Measurements from ENCODE around the gene EWSR1.

The EWSR1 gene

GRCh38 chr22:29306175-29306834, 38.2 kb downstream of the EWSR1 start, which contains the start of gene GAS2L1:
GAS2L1 (plus strand) TSS chr22:29306650; CDS start chr22:29308106, 1,456 bp downstream.
- H3K4me1 ChIP-seq (ENCODE audit: control insufficient read depth, insufficient read depth, low read length) = peaks cover 59% of the 10 kb centered on the region
- H3K9me3 ChIP-seq (ENCODE audit: control insufficient read depth, low read length) = no peaks in the 10 kb centered on the region
- peak within 1 kb of the TSS; percentile 66 for H3K9ac ChIP-seq (ENCODE audit: low read length)
- no peaks in the 10 kb centered on the region for H3K27me3 ChIP-seq (ENCODE audit: control insufficient read depth, insufficient read depth, low read length)
- H3K4me3 ChIP-seq (ENCODE audit: low read length) = peak within 1 kb of the TSS; percentile 87
- H3K36me3 ChIP-seq (ENCODE audit: control insufficient read depth, insufficient read depth, low read length) = no peaks in the 10 kb centered on the region

GRCh38 chr22:29306835-29307595, 38.9 kb downstream of the EWSR1 start:
- Histone ChIP-seq H3K9ac (ENCODE audit: low read length) (peak overlapping the region; percentile 66), H3K4me3 (ENCODE audit: low read length) (peak overlapping the region; percentile 87), H3K9me3 (ENCODE audit: control insufficient read depth, low read length) (no peaks in the 10 kb centered on the region), H3K27me3 (ENCODE audit: control insufficient read depth, insufficient read depth, low read length) (no peaks in the 10 kb centered on the region), H3K36me3 (ENCODE audit: control insufficient read depth, insufficient read depth, low read length) (no peaks in the 10 kb centered on the region), H3K4me1 (ENCODE audit: control insufficient read depth, insufficient read depth, low read length) (peaks cover 66% of the 10 kb centered on the region)

- no peaks in the 10 kb centered on the region for H3K27me3 ChIP-seq (ENCODE audit: control insufficient read depth, insufficient read depth, low read length)
- peaks cover 63% of the 10 kb centered on the region for H3K4me1 ChIP-seq (ENCODE audit: control insufficient read depth, insufficient read depth, low read length)
- peak overlapping the region; percentile 66 for H3K9ac ChIP-seq (ENCODE audit: low read length)
- H3K9me3 ChIP-seq (ENCODE audit: control insufficient read depth, low read length) = no peaks in the 10 kb centered on the region
- H3K36me3 ChIP-seq (ENCODE audit: control insufficient read depth, insufficient read depth, low read length) = no peaks in the 10 kb centered on the region
- H3K4me3 ChIP-seq (ENCODE audit: low read length) = peak overlapping the region; percentile 1
These were observed 39.6 kb downstream of the EWSR1 start for GRCh38 chr22:29307596-29308147.

- no peak overlapping the region for H3K9ac ChIP-seq (ENCODE audit: low read length)
- H3K36me3 ChIP-seq (ENCODE audit: control insufficient read depth, insufficient read depth, low read length) = no peaks in the 10 kb centered on the region
- H3K4me3 ChIP-seq (ENCODE audit: low read length) = no peak overlapping the region
- H3K27me3 ChIP-seq (ENCODE audit: control insufficient read depth, insufficient read depth, low read length) = peaks cover 6% of the 10 kb centered on the region
- H3K9me3 ChIP-seq (ENCODE audit: control insufficient read depth, low read length) = no peaks in the 10 kb centered on the region
- peaks cover 64% of the 10 kb centered on the region for H3K4me1 ChIP-seq (ENCODE audit: control insufficient read depth, insufficient read depth, low read length)
These were observed 40.2 kb downstream of the EWSR1 start for GRCh38 chr22:29308148-29308790.

- Histone ChIP-seq H3K27me3 (ENCODE audit: control insufficient read depth, insufficient read depth, low read length) (peaks cover 11% of the 10 kb centered on the region), H3K9me3 (ENCODE audit: control insufficient read depth, low read length) (no peaks in the 10 kb centered on the region), H3K4me3 (ENCODE audit: low read length) (no peak overlapping the region), H3K36me3 (ENCODE audit: control insufficient read depth, insufficient read depth, low read length) (no peaks in the 10 kb centered on the region), H3K9ac (ENCODE audit: low read length) (no peak overlapping the region), H3K4me1 (ENCODE audit: control insufficient read depth, insufficient read depth, low read length) (peaks cover 66% of the 10 kb centered on the region)
These were observed 40.8 kb downstream of the EWSR1 start for GRCh38 chr22:29308791-29309262.

- no peak overlapping the region for H3K4me3 ChIP-seq (ENCODE audit: low read length)
- H3K4me1 ChIP-seq (ENCODE audit: control insufficient read depth, insufficient read depth, low read length) = peaks cover 73% of the 10 kb centered on the region
- H3K36me3 ChIP-seq (ENCODE audit: control insufficient read depth, insufficient read depth, low read length) = no peaks in the 10 kb centered on the region
- H3K27me3 ChIP-seq (ENCODE audit: control insufficient read depth, insufficient read depth, low read length) = peaks cover 18% of the 10 kb centered on the region
- no peaks in the 10 kb centered on the region for H3K9me3 ChIP-seq (ENCODE audit: control insufficient read depth, low read length)
- H3K9ac ChIP-seq (ENCODE audit: low read length) = no peak overlapping the region
These were observed 41.4 kb downstream of the EWSR1 start for GRCh38 chr22:29309332-29310064.

- peaks cover 26% of the 10 kb centered on the region for H3K27me3 ChIP-seq (ENCODE audit: control insufficient read depth, insufficient read depth, low read length)
- H3K9ac ChIP-seq (ENCODE audit: low read length) = no peak overlapping the region
- peaks cover 78% of the 10 kb centered on the region for H3K4me1 ChIP-seq (ENCODE audit: control insufficient read depth, insufficient read depth, low read length)
- H3K9me3 ChIP-seq (ENCODE audit: control insufficient read depth, low read length) = no peaks in the 10 kb centered on the region
- H3K36me3 ChIP-seq (ENCODE audit: control insufficient read depth, insufficient read depth, low read length) = no peaks in the 10 kb centered on the region
- no peak overlapping the region for H3K4me3 ChIP-seq (ENCODE audit: low read length)
These were observed 42.2 kb downstream of the EWSR1 start for GRCh38 chr22:29310065-29310862.

- H3K36me3 ChIP-seq (ENCODE audit: control insufficient read depth, insufficient read depth, low read length) = no peaks in the 10 kb centered on the region
- no peak overlapping the region for H3K9ac ChIP-seq (ENCODE audit: low read length)
- no peak overlapping the region for H3K4me3 ChIP-seq (ENCODE audit: low read length)
- peaks cover 77% of the 10 kb centered on the region for H3K4me1 ChIP-seq (ENCODE audit: control insufficient read depth, insufficient read depth, low read length)
- H3K27me3 ChIP-seq (ENCODE audit: control insufficient read depth, insufficient read depth, low read length) = peaks cover 32% of the 10 kb centered on the region
- no peaks in the 10 kb centered on the region for H3K9me3 ChIP-seq (ENCODE audit: control insufficient read depth, low read length)
These were observed 42.8 kb downstream of the EWSR1 start for GRCh38 chr22:29310863-29311339.

- Histone ChIP-seq H3K9ac (ENCODE audit: low read length) (no peak overlapping the region), H3K36me3 (ENCODE audit: control insufficient read depth, insufficient read depth, low read length) (no peaks in the 10 kb centered on the region), H3K4me3 (ENCODE audit: low read length) (no peak overlapping the region), H3K27me3 (ENCODE audit: control insufficient read depth, insufficient read depth, low read length) (peaks cover 39% of the 10 kb centered on the region), H3K9me3 (ENCODE audit: control insufficient read depth, low read length) (no peaks in the 10 kb centered on the region), H3K4me1 (ENCODE audit: control insufficient read depth, insufficient read depth, low read length) (peaks cover 70% of the 10 kb centered on the region)
These were observed 43.6 kb downstream of the EWSR1 start for GRCh38 chr22:29311464-29312217.

- H3K4me3 ChIP-seq (ENCODE audit: low read length) = no peak overlapping the region
- H3K27me3 ChIP-seq (ENCODE audit: control insufficient read depth, insufficient read depth, low read length) = peaks cover 48% of the 10 kb centered on the region
- H3K4me1 ChIP-seq (ENCODE audit: control insufficient read depth, insufficient read depth, low read length) = peaks cover 66% of the 10 kb centered on the region
- no peaks in the 10 kb centered on the region for H3K9me3 ChIP-seq (ENCODE audit: control insufficient read depth, low read length)
- no peaks in the 10 kb centered on the region for H3K36me3 ChIP-seq (ENCODE audit: control insufficient read depth, insufficient read depth, low read length)
- H3K9ac ChIP-seq (ENCODE audit: low read length) = no peak overlapping the region
These were observed 44.4 kb downstream of the EWSR1 start for GRCh38 chr22:29312218-29313125.
